Fibroblast of mammary gland (primary cell): Measurements from ENCODE around the gene MACIR.

Experiments
- DNase-seq: peaks from one replicate; pipeline ENCODE4 v3.0.0-alpha.2; 2010; ENCODE audit warnings: low read depth
- H3K4me3 ChIP-seq: 2 replicates; pipeline ENCODE4 v1.5.1; 2011; ENCODE audit warnings: low read depth, mild to moderate bottlenecking, low read length, moderate library complexity; ENCODE audit not compliant: control insufficient read depth
- CTCF ChIP-seq: conservative IDR thresholded peaks from 2 replicates; pipeline ENCODE4 v1.5.1; 2011; ENCODE audit warnings: low read depth, low read length, inconsistent platforms; ENCODE audit not compliant: control insufficient read depth, insufficient read depth

MACIR gene

GRCh38 chr5:103307470-103307869 lies 48.9 kb downstream of the MACIR start:
- H3K4me3 ChIP-seq: no peak overlapping the region
- no peak for TF ChIP-seq CTCF
- no peak for DNase-seq

GRCh38 chr5:103308774-103309173 lies 50.2 kb downstream of the MACIR start:
- DNase-seq: no peak
- TF ChIP-seq CTCF: no peak
- no peak overlapping the region for H3K4me3 ChIP-seq

DNA sequence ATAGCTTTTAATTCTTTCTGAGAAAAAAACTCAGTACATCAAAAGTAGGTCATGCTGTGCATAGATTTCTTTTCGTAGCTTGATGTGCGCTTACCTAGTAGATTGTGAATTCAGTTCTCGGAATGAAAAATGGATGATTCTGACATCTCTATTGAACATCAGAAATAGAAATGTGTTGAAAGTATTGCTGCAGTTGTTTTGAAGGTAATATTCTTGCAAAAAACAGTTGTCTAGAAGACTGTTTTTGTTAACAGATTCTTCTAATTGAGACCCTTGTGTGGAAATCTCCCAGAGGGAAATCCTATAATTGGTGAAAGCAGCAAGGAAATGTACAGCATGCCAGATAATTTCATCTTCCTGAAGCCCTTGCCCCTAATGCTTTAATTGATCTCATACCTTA lies 54.5 kb downstream of the MACIR start:
- no peak for TF ChIP-seq CTCF
- no peak overlapping the region for H3K4me3 ChIP-seq
- no peak for DNase-seq

- no peak overlapping the region for H3K4me3 ChIP-seq
- TF ChIP-seq CTCF: no peak
- DNase-seq: no peak
Measured at GRCh38 chr5:103315455-103315854, 56.9 kb downstream of the MACIR start.

DNA sequence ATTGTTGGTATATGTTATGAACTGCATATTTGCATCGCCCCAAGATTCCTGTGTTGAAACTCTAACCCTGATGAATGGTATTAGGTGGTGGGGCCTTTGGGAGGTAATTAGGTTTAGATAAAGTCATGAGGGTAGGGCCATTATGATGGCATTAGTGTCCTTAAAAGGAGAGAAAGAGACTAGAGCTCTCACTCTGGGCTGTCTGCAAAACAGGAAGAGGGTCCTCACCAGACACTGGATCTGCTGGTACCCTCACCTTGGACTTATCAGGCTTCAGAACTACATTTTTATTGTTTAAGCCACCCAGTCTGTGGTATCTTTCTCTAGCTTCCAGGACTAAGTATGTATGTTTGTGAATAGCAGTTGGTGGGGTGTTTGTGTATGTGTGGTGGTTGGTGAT lies 68.9 kb downstream of the MACIR start:
- DNase-seq: no peak
- TF ChIP-seq CTCF: no peak
- no peak overlapping the region for H3K4me3 ChIP-seq

GRCh38 chr5:103327893-103328292 lies 69.3 kb downstream of the MACIR start:
- DNase-seq: no peak
- TF ChIP-seq CTCF: no peak
- H3K4me3 ChIP-seq: no peak overlapping the region
